Measurements from ENCODE around the gene PARK7.

PARK7 gene

GRCh38 chr1:7985851-7986612 lies 24.5 kb downstream of the PARK7 start:
- no peak for DNase-seq

DNA sequence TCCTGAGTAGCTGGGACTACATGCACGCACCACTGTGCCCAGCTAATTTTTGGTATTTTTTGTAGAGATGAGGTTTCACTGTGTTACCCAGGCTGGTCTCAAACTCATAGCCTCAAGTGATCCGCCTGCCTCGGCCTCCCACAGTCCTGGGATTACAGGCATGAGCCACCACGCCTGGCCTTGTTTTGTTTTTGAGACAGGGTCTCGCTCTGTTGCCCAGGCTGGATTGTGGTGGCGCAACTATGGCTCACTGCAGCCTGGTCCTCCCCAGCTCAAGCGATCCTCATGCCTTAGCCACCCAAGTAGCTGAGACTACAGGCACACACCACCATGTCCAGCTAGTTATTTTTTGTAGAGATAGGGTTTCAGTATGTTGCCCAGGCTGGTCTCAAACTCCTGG lies 26.0 kb downstream of the PARK7 start:
- no peak for DNase-seq

DNA sequence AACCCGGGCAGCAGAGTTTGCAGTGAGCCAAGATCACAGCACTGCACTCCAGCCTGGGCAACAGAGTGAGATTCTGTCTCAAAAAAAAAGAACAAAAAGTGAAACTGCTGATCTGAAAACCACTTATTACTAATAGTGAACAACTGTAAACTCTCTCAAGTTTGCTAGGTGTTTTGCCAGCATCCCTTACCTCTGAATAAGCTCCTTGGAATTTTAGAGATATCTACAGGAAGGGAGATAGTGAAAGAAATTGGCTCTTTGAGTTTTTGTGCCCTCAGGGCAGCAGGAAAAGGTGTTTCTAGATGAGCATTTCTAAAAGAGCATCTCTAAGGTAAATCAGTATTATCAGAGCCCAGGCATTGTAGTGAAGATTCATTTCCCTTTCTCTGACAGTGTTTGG lies 27.1 kb downstream of the PARK7 start:
- DNase-seq = no peak

DNA sequence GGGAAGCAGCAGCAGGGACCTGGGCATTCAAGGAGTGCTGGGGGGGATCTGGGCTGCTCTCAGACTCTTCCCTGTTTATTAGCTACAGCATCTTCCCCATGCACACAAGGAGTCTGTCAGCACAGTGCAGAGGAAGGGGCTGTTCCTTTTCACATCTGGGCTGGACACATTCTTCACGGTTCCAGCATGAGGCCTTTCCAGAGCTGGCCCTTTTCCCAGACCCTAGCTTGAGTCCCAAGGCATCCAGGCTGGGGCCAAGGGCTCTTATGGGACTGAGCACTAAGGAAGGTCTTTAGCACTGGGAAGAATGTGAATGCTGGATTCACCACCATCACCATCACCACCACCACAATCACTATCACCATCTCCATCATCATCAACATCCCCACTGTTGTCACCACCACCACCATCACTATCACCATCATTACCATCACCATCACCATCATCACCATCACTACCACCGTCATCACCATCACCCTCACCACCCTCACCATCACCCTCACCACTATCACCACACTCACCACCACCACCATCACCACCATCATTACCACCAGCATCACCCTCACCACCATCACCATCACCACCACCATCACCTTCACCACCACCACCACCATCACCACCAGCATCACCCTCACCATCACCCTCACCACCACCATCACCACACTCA lies 28.4 kb downstream of the PARK7 start:
- DNase-seq = no peak

- peak; percentile 26 for DNase-seq
Measured at GRCh38 chr1:7991504-7992440, 30.3 kb downstream of the PARK7 start.

GRCh38 chr1:7992885-7993284 lies 31.4 kb downstream of the PARK7 start:
- DNase-seq = no peak

DNA sequence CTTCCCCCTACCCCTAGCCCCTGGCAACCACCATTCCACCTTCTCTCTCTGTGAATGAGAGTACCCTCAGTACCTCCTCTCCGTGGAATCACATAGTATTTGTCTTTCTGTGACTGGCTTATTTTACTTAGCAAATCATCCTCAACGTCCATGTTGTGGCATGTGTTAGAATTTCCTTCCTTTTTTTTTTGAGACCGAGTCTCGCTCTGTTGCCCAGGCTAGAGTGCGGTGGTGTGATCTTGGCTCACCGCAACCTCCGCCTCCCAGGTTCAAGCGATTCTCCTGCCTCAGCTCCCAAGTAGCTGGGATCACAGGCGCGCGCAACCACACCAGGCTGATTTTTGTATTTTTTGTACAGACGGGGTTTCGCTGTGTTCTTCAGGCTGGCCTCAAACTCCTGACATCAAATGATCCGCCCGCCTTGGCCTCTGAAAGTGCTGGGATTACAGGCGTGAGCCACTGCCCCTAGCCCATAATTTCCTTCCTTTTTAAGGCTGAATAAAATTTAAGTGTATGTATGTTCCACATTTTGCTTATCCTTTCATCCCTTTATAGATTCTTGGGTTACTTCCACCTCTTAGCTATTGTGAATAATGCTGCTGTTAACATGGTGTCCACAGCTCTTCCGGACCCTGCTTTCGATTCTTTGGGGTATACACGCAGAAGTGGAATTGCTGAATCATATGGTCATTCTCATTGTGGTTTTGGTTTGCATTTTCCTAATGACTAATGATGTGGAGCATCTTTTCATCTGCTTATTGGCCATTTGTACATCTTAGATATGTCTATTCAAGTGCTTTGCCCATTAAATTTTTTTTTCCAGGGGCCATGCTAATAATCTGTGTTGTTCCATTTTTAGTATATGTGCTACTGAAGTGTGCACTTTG lies 32.3 kb downstream of the PARK7 start:
- peak; percentile 87 for DNase-seq

GRCh38 chr1:7994827-7995226 lies 33.3 kb downstream of the PARK7 start:
- no peak for DNase-seq

DNA sequence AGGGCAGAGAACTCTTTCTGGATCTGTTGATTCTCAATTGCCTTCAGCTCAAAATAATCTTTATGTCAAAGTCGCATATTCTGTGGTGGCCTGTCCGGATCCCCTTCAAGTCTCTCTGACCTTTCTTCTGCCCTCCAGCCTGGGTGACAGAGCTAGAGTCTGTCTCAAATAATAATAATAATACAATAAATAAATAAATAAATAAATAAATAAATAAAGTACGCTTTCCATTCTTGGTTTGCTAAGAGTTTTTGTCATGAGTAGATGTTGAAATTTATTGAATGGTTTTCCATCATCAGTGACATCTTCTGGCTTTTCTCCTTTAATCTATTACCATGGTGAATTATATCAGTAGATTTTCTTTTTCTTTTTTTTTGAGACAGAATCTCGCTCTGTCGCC lies 33.9 kb downstream of the PARK7 start:
- DNase-seq = no peak

- DNase-seq = no peak
Measured at GRCh38 chr1:8002329-8002910, 40.9 kb downstream of the PARK7 start.

DNA sequence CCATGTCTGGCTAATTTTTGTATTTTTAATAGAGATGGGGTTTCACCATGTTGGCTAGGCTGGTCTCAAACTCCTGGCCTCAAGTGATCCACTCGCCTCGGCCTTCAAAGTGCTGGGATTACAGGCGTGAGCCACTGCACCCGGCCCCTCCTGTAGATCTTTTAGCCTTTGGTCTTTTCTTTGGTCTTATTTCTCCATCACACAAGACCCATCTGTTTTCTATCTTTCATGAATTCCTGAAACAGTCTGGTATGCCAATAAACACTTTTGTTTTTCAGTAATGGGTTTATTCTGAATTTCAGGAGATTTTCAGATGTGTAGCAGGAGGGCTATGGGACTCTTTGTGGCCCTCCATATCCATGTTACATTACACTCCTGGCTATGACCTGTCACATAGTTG lies 41.4 kb downstream of the PARK7 start:
- no peak for DNase-seq

DNA sequence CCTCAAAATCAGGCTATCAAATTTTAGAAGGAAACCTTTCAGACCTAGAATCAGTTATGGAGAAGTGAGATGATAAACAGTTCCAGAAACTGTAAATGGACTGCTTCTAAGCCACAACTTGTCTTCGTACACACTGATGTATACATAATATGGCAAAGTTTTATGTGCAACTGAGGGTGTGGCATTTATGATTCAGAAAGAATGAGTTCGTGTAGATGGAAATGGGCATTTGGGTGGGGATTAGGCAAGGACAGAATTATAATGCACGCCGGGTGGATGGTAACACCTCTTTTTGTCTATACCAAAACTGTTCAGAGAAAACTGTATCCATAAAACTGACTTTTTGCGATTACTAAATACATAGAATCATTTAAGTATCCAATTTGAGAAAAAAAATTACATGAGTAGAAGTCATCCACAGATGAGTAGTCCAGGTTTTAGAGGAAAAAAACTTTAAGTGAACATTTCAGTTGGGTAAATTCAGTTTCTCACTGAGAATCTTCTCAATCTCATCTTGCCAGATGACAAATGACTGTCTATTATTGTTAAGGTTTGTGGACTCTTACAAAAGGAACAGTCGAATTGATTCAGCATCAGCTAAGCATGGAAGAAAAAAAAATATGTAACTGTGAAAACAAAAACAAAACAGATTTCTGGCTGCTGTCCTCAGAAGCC lies 42.1 kb downstream of the PARK7 start:
- DNase-seq = no peak

- DNase-seq = no peak
Measured at GRCh38 chr1:8004113-8004802, 42.7 kb downstream of the PARK7 start.

DNA sequence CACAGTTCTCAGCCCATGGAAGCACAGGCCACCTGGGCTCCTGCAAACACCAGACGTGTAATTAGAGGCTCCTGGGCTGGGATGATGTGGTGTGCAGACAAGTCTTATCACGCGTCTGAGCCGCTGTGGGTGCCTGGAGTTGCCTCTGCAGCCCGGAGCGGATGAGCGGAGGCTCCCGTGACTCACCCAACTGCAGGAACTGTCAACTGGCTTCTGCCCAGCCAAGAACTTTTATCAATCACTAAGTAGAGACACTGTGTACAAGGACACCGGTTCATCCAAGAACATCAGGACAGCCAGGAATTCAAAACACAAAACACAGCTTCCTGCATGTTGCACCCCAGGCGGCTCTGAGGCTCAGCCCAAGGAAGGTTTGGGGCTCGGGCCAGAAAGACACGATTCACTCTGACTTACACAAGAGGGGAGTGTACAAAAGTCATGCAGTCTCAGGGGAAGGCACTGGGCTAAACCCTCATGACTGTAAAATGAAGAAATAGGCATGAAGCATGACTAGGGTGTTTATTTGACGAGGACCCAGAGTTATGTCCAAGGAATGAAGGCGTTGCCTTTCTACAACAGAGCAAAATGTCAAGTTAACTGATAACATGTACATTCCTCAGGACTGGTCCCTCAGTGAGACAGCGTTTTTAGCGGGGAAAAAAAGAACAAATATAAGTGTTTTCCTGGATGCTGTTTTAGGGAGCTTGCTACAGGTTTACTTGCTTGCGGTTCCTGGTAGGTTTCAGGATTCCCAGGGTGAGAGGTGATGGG lies 43.5 kb downstream of the PARK7 start:
- peak; percentile 95 for DNase-seq

GRCh38 chr1:8006037-8006963 lies 44.8 kb downstream of the PARK7 start:
- DNase-seq = no peak

GRCh38 chr1:8009043-8010002 lies 47.8 kb downstream of the PARK7 start:
- no peak for DNase-seq

DNA sequence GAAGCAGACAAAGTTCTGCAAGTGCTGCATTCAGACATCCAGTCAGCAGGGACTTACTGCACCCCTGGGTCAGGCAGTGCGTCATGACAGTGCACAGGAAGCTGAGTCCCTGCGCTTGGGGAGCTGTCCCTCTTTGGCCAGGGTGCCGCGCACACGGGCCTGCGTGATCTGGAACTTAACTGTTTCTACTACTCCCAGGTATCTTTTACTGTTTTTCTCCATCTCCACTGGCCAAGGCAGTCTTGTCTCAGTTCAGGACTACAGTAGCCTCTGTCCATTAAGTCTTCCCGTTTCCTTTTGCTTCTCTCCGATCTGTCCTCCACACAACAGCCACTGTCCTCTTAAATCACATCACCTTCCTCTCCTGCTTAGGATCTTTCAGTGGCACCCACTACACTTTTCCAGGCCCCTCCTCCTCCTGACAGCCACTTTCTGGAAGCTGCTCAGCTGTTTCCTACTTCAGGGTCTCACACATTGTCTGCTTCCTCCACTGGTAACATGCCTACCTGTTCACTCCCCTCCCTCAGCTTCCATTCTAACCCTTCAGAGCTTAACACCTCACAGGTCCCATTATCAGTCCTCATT lies 48.7 kb downstream of the PARK7 start:
- no peak for DNase-seq
